Lower leg skin (tissue), 3 donors: Measurements from ENCODE around the gene CALHM2.

Experiments
- CTCF ChIP-seq, 3 donors: fragments of 450-650 bp; IDR thresholded peaks; one replicate each; pipeline ENCODE4 v1.5.1; 2016; ENCODE audit warnings: antibody characterized with exemption in 3 of 3, mild to moderate bottlenecking in 3 of 3, moderate library complexity in 2 of 3
- POLR2A ChIP-seq, 2 donors: fragments of 450-650 bp; IDR thresholded peaks; one replicate each; pipeline ENCODE4 v1.6.1; 2016 to 2017; ENCODE audit warnings: antibody characterized with exemption in 2 of 2, mild to moderate bottlenecking in 1 of 2, moderate library complexity in 1 of 2

- TF ChIP-seq CTCF (IDR thresholded peaks at IDR 0.05) (no peak), POLR2A (IDR thresholded peaks at IDR 0.05) (no peak)
Measured at GRCh38 chr10:103443475-103444185, 8.5 kb downstream of the CALHM2 start.
